Right lobe of liver (tissue), 6 donors: ENCODE measurements around the gene C5orf15. TPM values are rescaled to one million over a fixed set of nuclear protein-coding genes. Genes with fewer than 3 reads are reported as not detected.
A peak's percentile ranks its signal among the peaks of the same experiment; 100 is the strongest.

Experiments used
- ATAC-seq, 4 donors: fragments of 200-7000 bp; cut with Tn5 transposase; one replicate each; pipeline ENCODE4 v1.9.1; 2020; ENCODE audit warnings: mild to moderate bottlenecking in 4 of 4, moderate library complexity in 4 of 4
- DNase-seq, 3 donors: peaks; one replicate each; pipeline ENCODE4 v3.0.0-alpha.2; 2020
- H3K27ac ChIP-seq, 3 donors: fragments of 200-600 bp; one replicate each; pipeline ENCODE4 v1.8.0; 2022
- H3K27me3 ChIP-seq, 2 donors: fragments of 200-600 bp; one replicate each; pipeline ENCODE4 v1.8.0; 2022
- H3K36me3 ChIP-seq, 4 donors: fragments of 200-600 bp; sonication (generic) in 1 of 4; one replicate each; pipeline versions ENCODE4 v1.5.1 to v1.8.0; 2017 to 2022; ENCODE audit warnings: control low read depth in 1 of 4
- H3K4me1 ChIP-seq, 4 donors: fragments of 200-600 bp; sonication (generic) in 1 of 4; one replicate each; pipeline versions ENCODE4 v1.5.1 to v1.8.0; 2017 to 2022; ENCODE audit warnings: control low read depth in 1 of 4
- H3K4me3 ChIP-seq, 3 donors: fragments of 200-600 bp; one replicate each; pipeline ENCODE4 v1.8.0; 2022
- H3K9me3 ChIP-seq, 4 donors: fragments of 200-600 bp; sonication (generic) in 1 of 4; one replicate each; pipeline versions ENCODE4 v1.5.1 to v1.8.0; 2017 to 2022; ENCODE audit warnings: control low read depth in 1 of 4
- POLR2A ChIP-seq: fragments of 450-650 bp; IDR thresholded peaks from one replicate; pipeline ENCODE4 v1.6.1; 2017; ENCODE audit warnings: antibody characterized with exemption, mild to moderate bottlenecking
- WGBS: methylation state at CpG from one replicate; pipeline ENCODE4 v1.1.6; 2018; ENCODE audit warnings: low coverage, low lambda C conversion rate; ENCODE audit not compliant: insufficient coverage; ENCODE audit errors: missing lambda C conversion rate; 5-methylcytosine and 5-hydroxymethylcytosine counted together
- intact Hi-C, 2 donors: fragments of 100-400 bp; cut with DNase I; formaldehyde crosslinking; loops; one replicate each; pipeline versions ENCODE4 v1.11.2 to v1.14.1; 2022
- total RNA-seq, 6 experiments: library from RNA; depleted of rRNA in 2 of 6; stranded (reverse); fragments of >200 nt in 2 of 6; fragmentation: NEBNext Ultra II Directional in 3 of 6; extraction: Animal tissue kit (Norgen Biotek cat#: 25700) in 3 of 6; gene quantifications; one replicate each; pipeline versions ENCODE4 v1.1.0 to v1.2.4, GENCODE V29; 2016 to 2023
- TF ChIP-seq, protein P1 (sequence below), 4 donors: fragments of 200-600 bp in 3 of 4; fragments of 450-650 bp in 1 of 4; IDR thresholded peaks; one replicate each; pipeline versions ENCODE4 v1.5.1 to v1.8.0; 2016 to 2022; ENCODE audit warnings: antibody characterized with exemption in 4 of 4, mild to moderate bottlenecking in 2 of 4
- donor health status: DM: no; HTN: yes; CAD: no.
- donor health status: DM: no; HTN: no; CAD: no.
- donor health status: DM: no; HTN: no; CAD: no.
- donor health status: DM: no; HTN: yes; CAD: no.
- donor health status: DM: no; HTN: yes; CAD: no.

C5orf15 gene
- total RNA-seq, 6 experiments from 2014 or later = 15.0 to 37.5 (median 24.4) TPM

GRCh38 chr5:134005417-134006061 lies 37.1 kb upstream of the C5orf15 start:
- DNase-seq (peak; percentile 54 to 63 (median 57)), ATAC-seq (peak; percentile 13 to 47 (median 26))
- Histone ChIP-seq H3K27ac (peak overlapping the region; percentile 97 to 98 (median 97)), H3K9me3 (no peaks in the 10 kb centered on the region), H3K36me3 (no peaks in the 10 kb centered on the region), H3K4me3 (peak overlapping the region; percentile 83 to 95 (median 89)), H3K4me1 (peaks cover 0 to 36% (median 18%) of the 10 kb centered on the region in 4 donors), H3K27me3 (no peaks in the 10 kb centered on the region)
- TF ChIP-seq, protein P1, sequence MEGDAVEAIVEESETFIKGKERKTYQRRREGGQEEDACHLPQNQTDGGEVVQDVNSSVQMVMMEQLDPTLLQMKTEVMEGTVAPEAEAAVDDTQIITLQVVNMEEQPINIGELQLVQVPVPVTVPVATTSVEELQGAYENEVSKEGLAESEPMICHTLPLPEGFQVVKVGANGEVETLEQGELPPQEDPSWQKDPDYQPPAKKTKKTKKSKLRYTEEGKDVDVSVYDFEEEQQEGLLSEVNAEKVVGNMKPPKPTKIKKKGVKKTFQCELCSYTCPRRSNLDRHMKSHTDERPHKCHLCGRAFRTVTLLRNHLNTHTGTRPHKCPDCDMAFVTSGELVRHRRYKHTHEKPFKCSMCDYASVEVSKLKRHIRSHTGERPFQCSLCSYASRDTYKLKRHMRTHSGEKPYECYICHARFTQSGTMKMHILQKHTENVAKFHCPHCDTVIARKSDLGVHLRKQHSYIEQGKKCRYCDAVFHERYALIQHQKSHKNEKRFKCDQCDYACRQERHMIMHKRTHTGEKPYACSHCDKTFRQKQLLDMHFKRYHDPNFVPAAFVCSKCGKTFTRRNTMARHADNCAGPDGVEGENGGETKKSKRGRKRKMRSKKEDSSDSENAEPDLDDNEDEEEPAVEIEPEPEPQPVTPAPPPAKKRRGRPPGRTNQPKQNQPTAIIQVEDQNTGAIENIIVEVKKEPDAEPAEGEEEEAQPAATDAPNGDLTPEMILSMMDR (IDR thresholded peaks at IDR 0.05) = no peak
- TF ChIP-seq POLR2A = no peak
- WGBS = 21% methylated on average over 22 of the region's 40 CpGs
- intact Hi-C loops = no loop called here

GRCh38 chr5:134004626-134005416 lies 36.4 kb upstream of the C5orf15 start, which contains the start of gene VDAC1:
VDAC1 (minus strand) TSS chr5:134004975; CDS start chr5:133993012, 11,963 bp downstream.
- no CpG with 5 or more reads among the region's 96 CpGs for WGBS
- Histone ChIP-seq H3K9me3 (no peaks in the 10 kb centered on the region), H3K4me3 (peak within 1 kb of the TSS; percentile 83 to 95 (median 89)), H3K4me1 (peaks cover 0 to 43% (median 19%) of the 10 kb centered on the region in 4 donors), H3K27ac (peak within 1 kb of the TSS; percentile 97 to 98 (median 97)), H3K27me3 (no peaks in the 10 kb centered on the region), H3K36me3 (no peaks in the 10 kb centered on the region)
- peak; percentile 80 to 91 (median 86) for ATAC-seq
- DNase-seq = peak; percentile 80 to 87 (median 85)
- intact Hi-C loops = no loop called here
- TF ChIP-seq, protein P1 (IDR thresholded peaks at IDR 0.05) = no peak
- TF ChIP-seq POLR2A = peak; percentile 78

DNA sequence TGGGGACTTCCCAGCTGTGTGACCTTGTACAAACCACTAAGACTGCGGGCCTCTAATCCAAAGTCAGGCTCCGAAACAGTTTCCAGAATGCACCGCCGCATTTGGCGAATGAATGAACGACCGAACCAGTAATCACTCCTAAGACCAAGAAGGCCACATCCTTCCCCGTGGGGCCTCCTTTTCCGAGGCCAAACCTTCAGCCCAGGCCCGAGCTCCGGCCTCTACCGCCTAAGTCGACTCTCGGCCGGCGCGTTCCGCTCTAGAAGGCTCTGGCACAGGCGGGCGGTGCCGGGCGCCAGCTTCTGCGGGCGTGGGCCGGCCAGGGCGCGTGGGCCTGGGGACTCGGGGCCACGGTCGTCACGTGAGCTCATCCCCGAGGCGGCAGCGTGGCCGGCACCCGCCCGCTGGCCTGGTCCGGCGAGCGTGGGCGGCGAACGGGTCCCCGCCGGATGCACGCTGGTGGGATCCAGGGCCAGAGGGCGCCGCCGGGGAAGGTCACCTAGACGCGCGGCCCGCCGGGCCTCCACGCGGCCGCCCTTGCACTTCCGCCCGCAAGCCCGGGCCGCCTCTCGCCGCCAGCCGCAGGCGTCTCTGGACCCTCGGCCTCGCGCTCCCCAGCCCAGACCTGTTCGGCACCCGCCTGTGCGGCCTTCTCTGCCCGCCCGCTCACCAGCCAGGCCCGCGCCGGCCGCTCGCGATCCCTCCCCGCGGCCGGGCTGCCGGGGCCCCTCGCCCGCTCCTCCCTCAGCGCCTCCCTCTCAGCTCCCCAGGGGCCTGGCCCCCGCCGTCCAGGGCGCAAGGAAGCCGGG lies 35.6 kb upstream of the C5orf15 start:
- WGBS = 2% methylated on average over 11 of the region's 90 CpGs
- no peaks in the 10 kb centered on the region for H3K27me3 ChIP-seq
- intact Hi-C loops = no loop called here
- H3K36me3 ChIP-seq = no peaks in the 10 kb centered on the region
- no peaks in the 10 kb centered on the region for H3K9me3 ChIP-seq
- H3K4me1 ChIP-seq = peaks cover 0 to 44% (median 19%) of the 10 kb centered on the region in 4 donors
- peak; percentile 36 to 56 (median 52) for ATAC-seq
- H3K27ac ChIP-seq = peak overlapping the region; percentile 97 to 98 (median 97)
- TF ChIP-seq POLR2A = peak; percentile 36
- TF ChIP-seq, protein P1 (IDR thresholded peaks at IDR 0.05) = no peak
- peak; percentile 76 to 80 (median 76) for DNase-seq
- H3K4me3 ChIP-seq = peak overlapping the region; percentile 83 to 95 (median 89)
